Panc1 (cell line): ENCODE results near the gene CCL22. TPM values are rescaled to one million over a fixed set of nuclear protein-coding genes. Genes with fewer than 3 reads are reported as not detected.

Experiments
- ATAC-seq: fragments of 200-7000 bp; cut with Tn5 transposase; 2 replicates; pipeline ENCODE4 v1.9.1; 2020; ENCODE audit warnings: mild to moderate bottlenecking, moderate library complexity
- BruUV-seq: library from RNA; stranded (reverse); fragments of 400-500 nt; replicated peaks from 2 replicates; lab custom pipeline; 2021; lab: Mats Ljungman, UMichigan
- CTCF ChIA-PET: fragments of 300-600 bp; sonication (Branson Sonifier 250); formaldehyde crosslinking; loops from one replicate; lab custom pipeline; 2022; ENCODE audit warnings: antibody characterized with exemption; lab: Charles Lee
- POLR2A ChIA-PET: fragments of 300-600 bp; sonication (Branson Sonifier 250); formaldehyde crosslinking; loops from one replicate; lab custom pipeline; 2022; ENCODE audit warnings: antibody characterized with exemption; lab: Charles Lee
- DNase-seq: peaks from one replicate; pipeline ENCODE4 v3.0.0-alpha.2; 2010; ENCODE audit warnings: low read depth, low spot score
- H3K27ac ChIP-seq: 2 replicates; pipeline ENCODE4 v1.5.1; 2011; ENCODE audit warnings: mild to moderate bottlenecking, low read length, inconsistent platforms
- H3K27me3 ChIP-seq: fragments of 200-500 bp; sonication (Bioruptor generic); 2 replicates; pipeline ENCODE4 v1.6.0; 2014; ENCODE audit warnings: low read length, inconsistent platforms; ENCODE audit not compliant: control insufficient read depth, insufficient read depth
- H3K36me3 ChIP-seq: fragments of 200-500 bp; sonication (Bioruptor generic); 2 replicates; pipeline ENCODE4 v1.5.1; 2014; ENCODE audit warnings: inconsistent platforms, mild to moderate bottlenecking, low read length, moderate library complexity; ENCODE audit not compliant: control insufficient read depth, insufficient read depth
- H3K4me1 ChIP-seq: 2 replicates; pipeline ENCODE4 v1.5.1; 2011; ENCODE audit warnings: inconsistent platforms, mild to moderate bottlenecking, low read length, moderate library complexity; ENCODE audit not compliant: control insufficient read depth, insufficient read depth
- H3K4me3 ChIP-seq, 2 experiments: 2 replicates each; pipeline ENCODE4 v1.5.1; 2011 to 2012; ENCODE audit warnings: low read depth in 2 of 2, low read length in 2 of 2, mild to moderate bottlenecking in 2 of 2, inconsistent platforms in 1 of 2, moderate library complexity in 1 of 2
- H3K9me3 ChIP-seq: fragments of 200-500 bp; sonication (Bioruptor generic); 2 replicates; pipeline ENCODE4 v1.5.1; 2014; ENCODE audit warnings: low read depth, mild to moderate bottlenecking, inconsistent platforms, low read length, moderate library complexity; ENCODE audit not compliant: control insufficient read depth, insufficient read depth
- CTCF ChIP-seq: fragments of 450-650 bp; IDR thresholded peaks from 2 replicates; pipeline ENCODE4 v1.5.1; 2017; ENCODE audit warnings: mild to moderate bottlenecking
- POLR2AphosphoS5 ChIP-seq: IDR thresholded peaks from 2 replicates; pipeline ENCODE4 v1.6.1; 2012; ENCODE audit warnings: mild to moderate bottlenecking, low read depth, low read length, moderate library complexity
- REST ChIP-seq, 2 experiments: IDR thresholded peaks; 2 replicates each; pipeline ENCODE4 v1.6.1; 2011 to 2012; ENCODE audit warnings: low read depth in 2 of 2, control low read depth in 1 of 2, low read length in 1 of 2, mild to moderate bottlenecking in 1 of 2, moderate library complexity in 1 of 2; ENCODE audit not compliant: insufficient read depth in 1 of 2
- SIN3A ChIP-seq: IDR thresholded peaks from 2 replicates; pipeline ENCODE4 v1.6.1; 2012; ENCODE audit warnings: low read depth, mild to moderate bottlenecking, low read length, moderate library complexity, borderline replicate concordance; ENCODE audit not compliant: insufficient read depth
- TCF7L2 ChIP-seq: IDR thresholded peaks from 2 replicates; pipeline ENCODE4 v1.6.1; 2011; ENCODE audit warnings: mild to moderate bottlenecking, low read depth, low read length, inconsistent platforms
- in situ Hi-C: cut with HindIII; loops from 2 replicates; pipeline ENCODE4 v1.10.0; 2016; ENCODE audit warnings: low sequenced_read_pairs, low pct_unique_long_range_greater_than_20kb
- intact Hi-C: fragments of 100-400 bp; cut with micrococcal nuclease; formaldehyde crosslinking; loops from one replicate; pipeline ENCODE4 v1.10.0; 2022; ENCODE audit not compliant: unreplicated experiment
- total RNA-seq: library from RNA; stranded (reverse); gene quantifications from one replicate; pipeline ENCODE4 v1.2.1, GENCODE V29; 2021; ENCODE audit not compliant: unreplicated experiment

Gene CCL22
- total RNA-seq, 1 experiment from 2014 or later = 0.39 TPM

GRCh38 chr16:57409870-57410587 lies 51.4 kb downstream of the CCL22 start:
- POLR2A ChIA-PET = interaction anchor here (0.6 kb wide), 1 partner anchor 38 kb away, joined by 3 read pairs; the partner anchor contains the start of gene CX3CL1
- intact Hi-C loops (no loop called here), in situ Hi-C loops (no loop called here)
- Histone ChIP-seq H3K9me3 (no peaks in the 10 kb centered on the region), H3K36me3 (no peaks in the 10 kb centered on the region), H3K27ac (no peak overlapping the region), H3K27me3 (no peaks in the 10 kb centered on the region), H3K4me1 (no peaks in the 10 kb centered on the region), H3K4me3 (no peak overlapping the region)
- CTCF ChIA-PET = interaction anchor here (0.6 kb wide), 1 partner anchor 202 kb away, joined by 3 read pairs; no protein-coding TSS in a partner anchor
- BruUV-seq = no TSS peak
- ATAC-seq (no peak), DNase-seq (no peak)
- TF ChIP-seq CTCF = no peak
- TF ChIP-seq TCF7L2 = no peak
- TF ChIP-seq SIN3A = no peak
- TF ChIP-seq REST (IDR thresholded peaks at IDR 0.05; ENCODE audit: insufficient read depth in 1 of 2, low read depth in 2 of 2, low read length in 1 of 2) = no peak
- no peak for TF ChIP-seq POLR2AphosphoS5

GRCh38 chr16:57411362-57411976 lies 52.9 kb downstream of the CCL22 start:
- ATAC-seq = no peak
- no peaks in the 10 kb centered on the region for H3K36me3 ChIP-seq
- in situ Hi-C loops = no loop called here
- ChIA-PET CTCF (no interaction called here), POLR2A (no interaction called here)
- H3K4me1 ChIP-seq = no peaks in the 10 kb centered on the region
- BruUV-seq = no TSS peak
- intact Hi-C loops = no loop called here
- no peak for TF ChIP-seq TCF7L2
- TF ChIP-seq POLR2AphosphoS5 = no peak
- TF ChIP-seq SIN3A = no peak
- TF ChIP-seq CTCF = no peak
- no peak for TF ChIP-seq REST (IDR thresholded peaks at IDR 0.05; ENCODE audit: insufficient read depth in 1 of 2, low read depth in 2 of 2, low read length in 1 of 2)
- H3K27me3 ChIP-seq = no peaks in the 10 kb centered on the region
- no peak overlapping the region for H3K27ac ChIP-seq
- no peak for DNase-seq
- no peak overlapping the region for H3K4me3 ChIP-seq
- no peaks in the 10 kb centered on the region for H3K9me3 ChIP-seq
